ENCODE results near the gene ALG3.

- TF ChIP-seq POLR2A (IDR thresholded peaks at IDR 0.05), result no peak
- TF ChIP-seq CTCF (IDR thresholded peaks at IDR 0.05), result no peak
These were observed 18.6 kb downstream of the ALG3 start for GRCh38 chr3:184230081-184230602.
